PC-3 (cell line): Measurements from ENCODE around the gene STING1. TPM values are rescaled to one million over a fixed set of nuclear protein-coding genes. Genes with fewer than 3 reads are reported as not detected.
"Not testable (repeated sequence)": the region's sequence is repeated elsewhere in the genome, so short reads cannot be mapped to it uniquely, and the experiment has no call there.

Source experiments
- ATAC-seq: fragments of 200-7000 bp; cut with Tn5 transposase; 2 replicates; pipeline ENCODE4 v1.9.1; 2020; ENCODE audit warnings: mild to moderate bottlenecking, moderate library complexity
- BruUV-seq: library from RNA; stranded (reverse); fragments of 400-500 nt; replicated peaks from 2 replicates; lab custom pipeline; 2021; lab: Mats Ljungman, UMichigan
- CTCF ChIA-PET: fragments of 300-600 bp; sonication (Branson Sonifier 250); formaldehyde crosslinking; loops from one replicate; lab custom pipeline; 2022; ENCODE audit warnings: antibody characterized with exemption; lab: Charles Lee
- POLR2A ChIA-PET: fragments of 300-600 bp; sonication (Branson Sonifier 250); formaldehyde crosslinking; loops from one replicate; lab custom pipeline; 2022; ENCODE audit warnings: antibody characterized with exemption; ENCODE audit not compliant: unreplicated experiment; lab: Charles Lee
- DNase-seq: peaks from one replicate; pipeline ENCODE4 v3.0.0-alpha.2; 2015
- H2AFZ ChIP-seq: fragments of 300-600 bp; sonication (generic); 2 replicates; pipeline ENCODE4 v1.6.0; 2016; ENCODE audit warnings: antibody characterized with exemption, low read length
- H3F3A ChIP-seq: fragments of 300-600 bp; sonication (generic); one replicate; pipeline ENCODE4 v1.6.0; 2017; ENCODE audit warnings: antibody characterized with exemption, low read length, control low read depth, mild to moderate bottlenecking; ENCODE audit not compliant: unreplicated experiment
- H3K27ac ChIP-seq: fragments of 300-600 bp; sonication (generic); 2 replicates; pipeline ENCODE4 v1.5.1; 2016; ENCODE audit warnings: mild to moderate bottlenecking, low read length
- H3K27me3 ChIP-seq: fragments of 300-600 bp; sonication (generic); 2 replicates; pipeline ENCODE4 v1.6.1; 2016; ENCODE audit warnings: low read length, mixed read lengths
- H3K36me3 ChIP-seq: fragments of 300-600 bp; sonication (generic); 2 replicates; pipeline ENCODE4 v1.6.1; 2016; ENCODE audit warnings: low read depth, mixed run types, low read length, mixed read lengths
- H3K4me1 ChIP-seq: fragments of 300-600 bp; sonication (generic); 2 replicates; pipeline ENCODE4 v1.5.1; 2016; ENCODE audit warnings: low read length; ENCODE audit not compliant: insufficient read depth
- H3K4me2 ChIP-seq: fragments of 300-600 bp; sonication (generic); 2 replicates; pipeline ENCODE4 v1.6.0; 2016; ENCODE audit warnings: low read length
- H3K4me3 ChIP-seq: fragments of 300-600 bp; sonication (generic); 2 replicates; pipeline ENCODE4 v1.5.1; 2016; ENCODE audit warnings: mild to moderate bottlenecking, low read length, mixed read lengths
- H3K79me2 ChIP-seq: fragments of 300-600 bp; sonication (generic); 2 replicates; pipeline ENCODE4 v1.6.1; 2017; ENCODE audit warnings: low read length, mixed read lengths
- H3K9ac ChIP-seq: fragments of 300-600 bp; sonication (generic); 2 replicates; pipeline ENCODE4 v1.6.0; 2016; ENCODE audit warnings: mild to moderate bottlenecking, low read length
- H3K9me2 ChIP-seq: fragments of 300-600 bp; sonication (generic); replicated peaks from 2 replicates; pipeline ENCODE4 v1.6.1; 2016; ENCODE audit warnings: mixed run types, low read length, mixed read lengths
- H3K9me3 ChIP-seq: fragments of 300-600 bp; sonication (generic); 2 replicates; pipeline ENCODE4 v1.6.1; 2016; ENCODE audit warnings: low read length, mixed read lengths
- H4K20me1 ChIP-seq: fragments of 300-600 bp; sonication (generic); 2 replicates; pipeline ENCODE4 v1.6.1; 2016; ENCODE audit warnings: low read length, mixed read lengths
- CTCF ChIP-seq: fragments of 300-600 bp; sonication (generic); conservative IDR thresholded peaks from 2 replicates; pipeline ENCODE4 v1.5.1; 2017; ENCODE audit warnings: antibody characterized with exemption, low read depth, mild to moderate bottlenecking, low read length
- EZH2 ChIP-seq: fragments of 300-600 bp; sonication (generic); IDR thresholded peaks from one replicate; pipeline ENCODE4 v1.6.1; 2017; ENCODE audit warnings: antibody characterized with exemption, mild to moderate bottlenecking, low read length; ENCODE audit not compliant: unreplicated experiment
- EZH2phosphoT487 ChIP-seq: fragments of 300-600 bp; sonication (generic); IDR thresholded peaks from 2 replicates; pipeline ENCODE4 v1.6.1; 2018; ENCODE audit warnings: mild to moderate bottlenecking, antibody characterized with exemption, low read length, borderline replicate concordance
- intact Hi-C: fragments of 100-400 bp; cut with micrococcal nuclease; formaldehyde crosslinking; loops from 2 replicates; pipeline ENCODE4 v1.9.0; 2023
- total RNA-seq: library from RNA; depleted of rRNA; stranded (reverse); fragments of >200 nt; gene quantifications from 2 replicates; pipeline ENCODE4 v1.2.3, GENCODE V29; 2014

The STING1 gene
- total RNA-seq, 1 experiment from 2014 or later: 12.6 TPM

- no peak overlapping the region for H3K4me2 ChIP-seq
- no TSS peak for BruUV-seq
- no peaks in the 10 kb centered on the region for H3K79me2 ChIP-seq
- H3K4me1 ChIP-seq: peaks cover 6% of the 10 kb centered on the region; the same call in 1 of the 2 replicates
- no peak for ATAC-seq
- ChIA-PET POLR2A (no interaction called here), CTCF (no interaction called here)
- no peaks in the 10 kb centered on the region for H3K9me2 ChIP-seq
- H3F3A ChIP-seq: no peaks in the 10 kb centered on the region
- DNase-seq: no peak
- no peak overlapping the region for H3K27ac ChIP-seq
- H3K36me3 ChIP-seq: no peaks in the 10 kb centered on the region
- no peak for TF ChIP-seq EZH2phosphoT487
- TF ChIP-seq CTCF: no peak
- no peak for TF ChIP-seq EZH2
- no peaks in the 10 kb centered on the region for H3K9me3 ChIP-seq
- intact Hi-C loops: no loop called here
- no peak overlapping the region for H3K9ac ChIP-seq
- H4K20me1 ChIP-seq: no peaks in the 10 kb centered on the region
- H2AFZ ChIP-seq: no peak overlapping the region
- no peak overlapping the region for H3K4me3 ChIP-seq
- H3K27me3 ChIP-seq: no peaks in the 10 kb centered on the region
Observed at GRCh38 chr5:139488260-139488659, 5.7 kb upstream of the STING1 start.

DNA sequence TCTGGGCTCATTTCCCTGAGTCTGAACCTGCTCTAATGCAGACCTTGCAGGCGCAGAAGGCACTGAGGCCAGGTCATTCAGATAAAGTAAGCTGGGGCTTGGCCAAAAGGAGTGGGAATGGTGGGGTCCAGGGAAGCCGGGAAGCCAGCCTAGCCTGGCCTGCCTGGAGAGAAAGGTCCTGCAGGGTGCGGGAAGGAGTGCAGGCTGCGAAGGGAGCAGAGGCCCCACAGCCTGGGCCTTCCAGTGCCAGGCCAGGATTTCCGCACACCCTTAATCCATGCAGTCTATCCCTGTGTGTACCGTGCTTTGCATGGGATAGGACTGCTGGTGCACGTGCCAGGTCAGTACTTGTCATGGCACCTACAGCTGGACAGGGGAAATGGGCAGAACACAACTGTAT is 3.6 kb upstream of the STING1 start:
- H3K27ac ChIP-seq: no peak overlapping the region
- H4K20me1 ChIP-seq: no peaks in the 10 kb centered on the region
- TF ChIP-seq CTCF: no peak
- TF ChIP-seq EZH2: no peak
- no peak for TF ChIP-seq EZH2phosphoT487
- H3K9me2 ChIP-seq: no peaks in the 10 kb centered on the region
- H3K4me2 ChIP-seq: no peak overlapping the region
- H3K4me3 ChIP-seq: no peak overlapping the region
- DNase-seq (no peak), ATAC-seq (no peak)
- H2AFZ ChIP-seq: no peak overlapping the region
- H3K9me3 ChIP-seq: no peaks in the 10 kb centered on the region
- H3K79me2 ChIP-seq: no peaks in the 10 kb centered on the region
- BruUV-seq: no TSS peak
- ChIA-PET POLR2A (no interaction called here), CTCF (no interaction called here)
- H3F3A ChIP-seq: no peaks in the 10 kb centered on the region
- no peaks in the 10 kb centered on the region for H3K36me3 ChIP-seq
- peaks cover 16% of the 10 kb centered on the region for H3K4me1 ChIP-seq
- intact Hi-C loops: no loop called here
- H3K27me3 ChIP-seq: no peaks in the 10 kb centered on the region
- H3K9ac ChIP-seq: no peak overlapping the region

DNA sequence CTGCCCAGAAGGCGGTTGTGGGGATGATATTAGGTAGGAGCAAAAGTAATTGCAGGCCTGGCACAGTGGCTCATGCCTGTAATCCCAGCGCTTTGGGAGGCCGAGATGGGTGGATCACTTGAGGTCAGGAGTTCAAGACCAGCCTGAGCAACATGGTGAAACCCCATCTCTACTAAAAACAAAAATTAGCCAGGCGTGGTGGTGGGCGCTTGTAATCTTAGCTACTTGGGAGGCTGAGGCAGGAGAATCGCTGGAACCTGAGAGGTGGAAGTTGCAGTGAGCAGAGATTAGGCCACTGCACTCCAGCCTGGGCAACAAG is 291 bp upstream of the STING1 start:
- H3K27me3 ChIP-seq, DNase-seq, CTCF ChIA-PET, H3K9me3 ChIP-seq, H3K4me3 ChIP-seq, BruUV-seq, H4K20me1 ChIP-seq, H3K9me2 ChIP-seq, H3K79me2 ChIP-seq, H3F3A ChIP-seq, intact Hi-C loops, ATAC-seq, H3K36me3 ChIP-seq: not testable (repeated sequence)
- peak overlapping the region; percentile 43 for H3K9ac ChIP-seq
- H3K4me1 ChIP-seq: peaks cover 20% of the 10 kb centered on the region
- H3K27ac ChIP-seq: peak overlapping the region; percentile 90
- H3K4me2 ChIP-seq: peak overlapping the region; percentile 56
- POLR2A ChIA-PET: interaction anchor here (0.6 kb wide), 1 partner anchor 31 kb away, joined by 3 read pairs; no protein-coding TSS in a partner anchor
- peak overlapping the region; percentile 80; the same call in 1 of the 2 replicates for H2AFZ ChIP-seq
